WI38 (cell line): Measurements from ENCODE around the gene ITPR1.

ENCODE experiments used
- H3K4me3 ChIP-seq: 2 replicates; pipeline ENCODE4 v1.5.1; 2011; ENCODE audit warnings: low read depth, mild to moderate bottlenecking, control low read depth, low read length
- CTCF ChIP-seq: IDR thresholded peaks from 2 replicates; pipeline ENCODE4 v1.5.1; 2012; ENCODE audit warnings: low read depth, mild to moderate bottlenecking, control low read depth, low read length

Gene ITPR1

DNA sequence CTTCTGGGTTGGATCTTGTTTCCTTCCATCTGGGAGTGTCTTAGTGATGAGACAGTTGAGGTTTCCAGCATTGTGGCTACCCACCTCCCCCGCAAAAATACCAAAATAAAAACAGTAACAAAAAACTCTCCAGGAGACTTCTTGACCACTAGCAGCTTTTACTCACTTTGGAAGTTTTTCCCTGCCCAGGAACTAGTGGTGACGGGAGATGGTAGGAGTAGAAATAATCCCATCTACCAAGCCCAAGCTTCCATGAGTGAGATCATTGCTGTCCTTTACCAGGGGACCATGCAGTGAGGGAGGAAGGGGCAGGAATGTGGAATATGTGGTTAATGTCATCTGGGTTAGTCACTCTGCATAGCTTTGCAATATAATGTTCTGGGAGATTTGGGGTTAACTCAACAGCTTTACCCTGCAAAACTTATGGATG lies 187.7 kb downstream of the ITPR1 start:
- no peak overlapping the region for H3K4me3 ChIP-seq
- no peak for TF ChIP-seq CTCF

DNA sequence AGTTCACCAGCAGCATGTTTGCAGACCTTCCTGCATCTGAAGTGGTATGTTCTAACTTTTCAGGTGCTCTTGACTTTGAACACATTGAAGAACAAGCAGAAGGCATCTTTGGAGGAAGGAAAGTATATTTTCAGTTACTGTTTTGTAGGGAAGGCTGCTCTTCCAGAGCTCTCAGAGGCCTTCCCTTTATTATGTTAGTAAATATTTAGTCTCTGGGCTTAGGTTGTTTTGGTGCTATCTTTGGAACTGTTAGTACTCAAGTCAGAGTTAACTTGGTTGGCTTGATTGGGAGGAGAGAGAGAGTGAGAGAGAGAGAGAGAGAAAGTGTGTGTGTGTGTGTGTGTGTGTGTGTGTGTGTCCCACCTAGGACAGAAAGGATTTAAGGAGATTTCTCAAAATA lies 188.2 kb downstream of the ITPR1 start:
- H3K4me3 ChIP-seq, result no peak overlapping the region
- no peak for TF ChIP-seq CTCF

DNA sequence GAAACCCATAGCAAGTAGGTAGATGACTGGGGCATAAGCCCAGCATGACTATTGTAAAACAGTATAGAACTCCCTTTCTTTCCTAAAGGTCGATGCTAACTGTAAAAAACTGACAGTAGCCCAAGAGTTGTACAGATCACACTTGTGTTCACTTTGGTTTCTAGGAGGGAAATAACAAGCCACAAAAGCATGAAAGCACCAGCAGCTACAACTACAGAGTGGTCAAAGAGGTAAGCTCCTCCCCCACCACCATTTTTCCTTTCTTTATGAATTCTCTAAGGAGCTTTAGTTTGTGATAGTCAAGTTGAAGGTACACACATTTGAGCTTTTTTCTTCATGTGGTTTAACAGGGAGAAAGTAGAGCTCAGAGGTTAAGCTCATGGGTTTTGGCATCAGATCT lies 191.0 kb downstream of the ITPR1 start:
- no peak for TF ChIP-seq CTCF
- H3K4me3 ChIP-seq, result no peak overlapping the region

GRCh38 chr3:4684976-4685375 lies 191.8 kb downstream of the ITPR1 start:
- TF ChIP-seq CTCF, result no peak
- no peak overlapping the region for H3K4me3 ChIP-seq

DNA sequence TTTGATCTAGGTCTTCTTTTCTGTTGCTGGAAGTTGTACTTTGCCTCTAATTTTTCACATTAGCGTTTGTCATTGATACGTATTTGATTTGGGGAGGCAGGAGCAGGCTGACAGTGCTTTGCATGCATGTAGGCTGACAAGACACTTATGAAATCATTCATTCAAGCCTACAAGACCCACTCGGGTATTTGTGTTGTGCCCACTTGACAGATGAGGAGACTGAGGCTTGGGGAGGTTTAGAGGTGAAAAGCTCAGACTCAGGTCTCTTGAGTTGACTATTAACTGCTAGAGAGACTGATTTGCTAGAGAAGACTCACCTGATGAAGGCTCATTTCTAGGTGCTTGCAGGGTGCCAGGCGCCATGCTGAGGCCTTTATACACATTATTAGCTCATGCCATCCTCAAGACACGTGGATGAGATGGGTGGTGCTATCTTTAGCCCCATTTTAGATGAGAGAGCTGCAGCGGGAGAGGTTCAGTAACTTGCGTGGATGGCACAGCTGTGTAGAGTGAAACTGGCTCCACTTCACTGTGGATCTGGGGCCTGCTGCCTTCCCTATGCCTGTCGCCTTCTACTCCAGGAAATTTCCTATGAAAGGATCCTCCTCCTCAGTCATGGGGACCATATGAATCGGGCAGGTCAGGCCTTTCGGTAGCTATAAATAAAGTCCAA lies 192.7 kb downstream of the ITPR1 start:
- no peak overlapping the region for H3K4me3 ChIP-seq
- TF ChIP-seq CTCF, result no peak

GRCh38 chr3:4686619-4687018 lies 193.5 kb downstream of the ITPR1 start:
- H3K4me3 ChIP-seq, result no peak overlapping the region
- TF ChIP-seq CTCF, result no peak

GRCh38 chr3:4687167-4687566 lies 194.0 kb downstream of the ITPR1 start:
- no peak overlapping the region for H3K4me3 ChIP-seq
- no peak for TF ChIP-seq CTCF
